CD4-positive, alpha-beta T cell treated with Interleukin-17A for 4 hours (primary cell): ENCODE data around the gene CRADD.

Source experiments
- DNase-seq: peaks from one replicate; pipeline ENCODE4 v3.0.0-alpha.2; 2020; ENCODE audit warnings: mixed read lengths

CRADD gene

DNA sequence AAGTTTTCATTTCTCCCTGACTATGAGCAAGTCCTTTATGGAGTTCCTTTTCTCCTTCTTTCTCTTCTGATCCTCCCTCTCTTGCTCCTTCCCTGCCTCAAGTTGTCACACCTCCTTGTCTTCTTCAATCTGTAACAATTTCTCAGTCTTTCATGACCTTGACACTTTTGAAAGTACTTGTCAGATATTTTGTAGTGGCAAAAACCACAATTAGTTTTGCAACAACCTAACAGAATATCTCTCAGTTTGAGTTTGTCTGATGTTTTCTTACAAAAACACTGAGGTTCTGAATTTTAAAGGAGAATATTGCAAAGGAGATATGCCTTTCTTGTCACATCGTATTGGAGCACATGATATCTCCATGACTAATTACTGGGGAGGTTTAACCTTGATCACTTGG is 4.1 kb upstream of the CRADD start:
- no peak for DNase-seq

DNA sequence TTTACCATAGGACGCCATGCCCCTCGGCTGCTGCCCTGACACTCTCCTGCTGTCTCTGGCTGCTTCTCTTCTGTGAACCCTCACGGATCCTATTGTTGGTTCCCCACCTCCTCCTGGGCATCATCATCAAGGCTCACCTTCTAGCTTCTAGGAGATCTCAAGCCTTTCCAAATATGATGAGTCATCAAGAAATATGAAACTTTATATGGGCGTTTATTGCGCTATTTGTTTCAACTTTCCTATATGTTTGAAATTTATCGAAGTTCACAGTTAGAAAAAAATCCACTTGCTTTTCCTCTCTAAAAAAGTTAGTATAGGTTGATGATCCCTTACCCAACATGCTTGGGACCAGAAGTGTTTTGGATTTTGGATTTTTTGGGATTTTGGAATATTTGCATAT is 2.8 kb upstream of the CRADD start:
- DNase-seq: no peak

DNA sequence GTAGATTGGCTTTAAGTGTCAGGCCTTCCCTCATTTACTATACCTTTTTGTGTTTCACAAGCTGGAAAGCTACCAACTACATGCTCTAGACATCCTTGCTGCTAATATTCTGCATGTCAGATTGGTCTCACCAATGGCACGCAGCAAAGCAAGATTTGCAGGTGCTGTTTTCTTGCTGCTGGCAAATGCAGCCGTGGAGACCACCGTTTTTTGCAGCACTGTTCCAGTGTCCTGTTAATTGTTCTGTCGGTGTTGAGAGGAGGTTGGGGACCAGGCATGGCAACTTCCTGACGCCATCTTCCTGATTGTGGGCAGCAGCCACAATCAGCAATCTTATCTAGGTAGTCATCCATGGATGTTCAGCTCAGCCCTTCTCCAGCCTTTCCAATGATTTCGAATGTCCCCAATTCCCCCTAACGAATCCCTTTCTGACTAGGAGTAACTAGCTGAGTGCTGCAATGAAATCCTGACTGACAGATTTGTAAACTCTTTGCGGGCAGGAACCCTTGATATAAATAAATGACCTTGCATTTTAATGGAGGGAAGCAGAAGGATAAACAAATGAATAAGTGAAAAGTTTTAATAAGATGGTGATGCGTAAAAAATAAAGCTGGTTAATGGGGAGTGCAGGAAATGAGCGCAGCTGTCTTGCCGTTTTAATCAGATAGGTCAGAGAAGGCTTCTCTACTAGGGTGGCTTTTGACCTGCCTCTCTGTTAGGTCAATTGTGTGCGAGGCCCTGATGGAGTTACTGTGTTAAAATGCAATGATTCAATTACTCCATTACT is 574 bp upstream of the CRADD start:
- peak; percentile 7 for DNase-seq

DNA sequence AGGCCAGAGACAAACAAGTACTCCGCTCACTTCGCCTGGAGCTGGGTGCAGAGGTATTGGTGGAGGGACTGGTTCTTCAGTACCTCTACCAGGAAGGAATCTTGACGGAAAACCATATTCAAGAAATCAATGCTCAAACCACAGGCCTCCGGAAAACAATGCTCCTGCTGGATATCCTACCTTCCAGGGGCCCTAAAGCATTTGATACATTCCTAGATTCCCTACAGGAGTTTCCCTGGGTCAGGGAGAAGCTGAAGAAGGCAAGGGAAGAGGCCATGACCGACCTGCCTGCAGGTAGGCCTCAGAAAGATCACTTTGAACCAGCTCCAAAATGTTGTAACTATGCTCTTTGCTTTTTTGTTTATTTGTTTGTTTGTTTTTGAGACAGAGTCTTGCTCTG is 1.6 kb downstream of the CRADD start:
- no peak for DNase-seq

DNA sequence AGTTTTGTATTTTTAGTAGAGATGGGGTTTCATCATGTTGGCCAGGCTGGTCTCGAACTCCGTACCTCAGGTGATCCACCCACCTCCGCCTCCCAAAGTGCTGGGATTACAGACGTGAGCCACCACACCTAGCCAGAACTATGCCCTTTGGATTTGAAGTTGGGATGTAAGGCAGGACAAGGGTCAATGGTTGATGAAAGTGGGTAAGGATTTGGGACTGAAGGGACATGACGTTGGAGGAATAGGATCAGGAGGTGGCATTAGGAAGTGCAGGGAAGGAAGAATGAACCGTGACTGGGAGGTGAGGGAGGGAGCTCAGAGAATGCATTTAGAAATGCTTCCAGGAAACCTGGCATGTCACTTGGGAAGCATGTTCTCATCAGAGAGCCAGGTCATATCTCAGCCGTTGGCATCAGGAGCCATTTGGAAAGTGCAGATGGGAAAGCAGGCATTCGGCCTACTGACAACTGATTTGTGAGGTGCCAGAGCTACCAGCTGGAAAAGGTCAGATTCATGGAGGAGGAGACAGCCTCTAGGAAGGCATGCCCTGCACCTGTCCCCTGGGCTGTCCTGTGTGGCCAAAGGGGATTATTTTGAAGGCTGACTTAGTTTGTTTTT is 2.2 kb downstream of the CRADD start:
- DNase-seq: no peak

DNA sequence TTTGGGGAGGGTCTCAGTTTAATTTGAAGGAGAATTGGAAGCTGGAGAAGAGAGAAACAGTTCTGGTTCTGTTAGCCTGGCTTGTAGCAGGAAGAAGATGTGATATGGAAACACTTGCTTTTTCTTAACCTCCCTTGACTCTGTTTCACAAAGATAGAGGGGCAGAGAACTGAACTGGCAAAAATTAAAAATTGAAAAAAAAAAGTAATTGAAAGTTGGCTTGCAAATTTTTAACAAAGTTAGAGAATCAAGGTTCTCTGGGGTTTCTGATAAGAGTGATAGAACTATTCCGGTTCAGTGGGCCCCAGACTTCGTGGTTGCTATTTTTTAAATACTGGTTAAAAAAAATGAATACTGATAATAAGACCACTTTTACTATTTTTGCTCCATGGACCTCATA is 2.8 kb downstream of the CRADD start:
- DNase-seq: no peak

DNA sequence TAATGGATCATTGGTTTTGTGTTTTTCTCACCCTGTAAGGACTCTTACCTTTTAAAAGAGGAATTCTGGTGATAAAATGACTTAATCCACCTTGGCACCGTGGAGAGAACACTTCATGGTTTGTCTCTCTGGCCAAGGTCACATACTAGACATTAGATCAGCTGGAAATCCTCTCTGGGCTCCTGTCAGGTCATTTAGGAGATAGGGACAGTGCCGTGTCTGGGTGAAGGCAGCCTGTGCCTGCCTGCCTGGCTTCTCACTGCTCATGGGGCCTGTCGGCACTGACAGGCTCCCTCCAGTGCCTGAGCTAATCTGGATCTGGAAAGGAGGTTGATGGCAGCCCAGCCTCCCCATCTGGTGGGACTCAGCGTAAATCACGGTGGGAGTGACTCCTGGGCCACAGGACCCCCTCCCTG is 5.7 kb downstream of the CRADD start:
- no peak for DNase-seq

DNA sequence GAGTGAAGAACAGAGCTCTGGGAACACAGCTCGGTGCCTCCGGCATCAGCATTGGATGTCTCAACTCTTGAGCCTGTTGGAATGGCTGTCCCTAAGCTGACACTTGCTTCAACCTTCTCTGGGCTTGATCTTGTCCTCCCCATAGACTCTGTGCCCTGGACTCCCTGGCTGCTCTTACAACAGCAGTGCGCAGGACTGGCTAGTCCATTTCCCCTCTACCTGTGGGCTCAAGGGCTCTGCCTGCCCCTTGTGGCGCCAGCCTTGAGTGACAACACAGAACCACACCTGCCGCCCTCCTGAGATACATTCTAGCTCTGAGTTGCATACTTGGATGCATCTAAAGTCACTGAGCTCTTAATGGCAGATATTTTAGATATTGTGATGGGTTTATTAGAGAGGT is 6.2 kb downstream of the CRADD start:
- DNase-seq: no peak

DNA sequence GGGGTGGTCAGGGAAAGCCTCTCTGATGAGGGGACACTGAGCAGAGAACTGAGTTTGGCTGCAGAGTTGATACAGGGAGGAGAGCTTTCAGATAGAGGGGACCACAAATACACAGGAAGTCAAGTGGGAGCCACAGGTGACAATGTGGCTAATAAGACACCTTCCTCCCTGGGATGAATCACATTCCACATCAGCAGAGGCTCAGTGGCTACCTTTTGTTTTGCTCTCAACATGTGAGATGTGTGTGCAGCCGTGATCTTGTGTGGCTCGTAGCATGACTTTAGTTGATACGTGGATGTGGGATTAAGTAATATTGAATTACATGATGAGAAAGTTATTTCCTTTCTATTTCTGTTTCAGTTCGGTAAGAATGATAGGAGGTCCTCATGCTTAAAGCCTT is 7.5 kb downstream of the CRADD start:
- DNase-seq: no peak

DNA sequence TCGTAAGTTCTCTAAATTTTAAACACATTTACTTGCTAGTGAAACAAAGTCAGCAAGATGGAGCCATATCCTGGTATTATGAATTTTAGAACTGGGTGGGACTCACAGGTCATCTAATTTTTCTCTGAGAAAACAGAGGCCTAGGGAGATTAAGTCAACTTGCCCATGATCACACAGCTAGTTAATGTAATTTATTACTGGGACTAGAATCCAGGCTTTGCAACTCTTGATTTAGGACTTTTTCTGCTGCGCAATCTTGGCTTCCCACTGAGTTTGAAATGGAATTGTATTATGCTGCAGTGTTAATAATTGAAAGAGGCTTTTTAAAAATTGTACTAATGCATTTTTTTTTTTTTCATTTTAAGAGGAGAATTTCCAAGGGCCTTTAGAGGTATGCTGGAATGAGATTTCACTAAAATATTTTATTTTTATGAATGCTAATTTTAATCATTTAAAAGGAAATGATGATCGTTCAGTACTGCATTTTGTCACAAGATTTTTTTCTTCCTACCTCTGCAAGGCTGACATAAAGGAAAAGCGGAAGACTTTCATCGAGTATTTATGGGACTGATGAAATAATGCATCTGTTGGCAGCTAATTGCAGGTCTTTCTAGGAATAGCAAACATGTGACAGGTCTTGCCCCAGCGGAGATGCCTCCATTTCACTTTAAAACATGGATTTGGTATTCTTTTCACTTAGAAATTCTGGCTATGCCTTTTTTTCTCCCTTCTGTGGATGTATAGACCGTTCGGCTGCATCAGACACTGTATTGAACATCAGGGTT is 9.6 kb downstream of the CRADD start:
- no peak for DNase-seq

DNA sequence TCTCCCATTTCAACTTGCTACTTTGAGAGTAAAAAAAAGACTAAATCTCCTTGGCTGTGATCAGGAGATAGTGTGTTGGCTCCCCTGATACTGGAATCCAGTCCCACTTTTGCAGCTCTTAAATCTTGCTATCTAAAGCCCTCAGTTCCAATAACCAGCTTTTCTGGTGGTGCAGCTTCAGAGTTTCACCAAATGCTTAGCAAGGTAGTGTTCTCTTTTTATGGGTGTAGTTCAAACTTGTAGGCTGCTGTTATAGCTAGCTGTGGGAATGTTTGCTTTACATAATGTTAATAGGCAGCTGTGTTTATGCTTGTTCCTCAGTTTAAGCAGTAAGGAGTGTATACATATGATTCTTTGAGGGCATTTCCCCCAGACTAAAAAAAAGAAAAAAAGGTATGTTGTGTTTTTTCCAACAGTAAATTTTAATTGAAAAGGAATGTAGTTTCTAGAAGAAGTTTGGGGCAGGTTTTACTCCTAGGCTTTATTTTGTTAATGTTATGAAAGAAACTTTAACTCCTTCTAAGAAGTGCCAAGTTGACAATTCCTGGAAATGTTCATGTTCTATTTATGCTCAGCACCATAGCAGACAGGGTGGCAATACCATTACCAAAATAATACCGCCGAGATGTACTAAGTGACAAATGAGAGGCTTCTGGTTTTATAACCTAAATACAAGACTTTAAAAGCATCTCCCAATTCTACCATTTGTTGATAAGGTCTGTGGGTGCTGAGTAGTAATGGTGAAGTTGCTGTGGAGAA is 12.1 kb downstream of the CRADD start:
- DNase-seq: no peak

DNA sequence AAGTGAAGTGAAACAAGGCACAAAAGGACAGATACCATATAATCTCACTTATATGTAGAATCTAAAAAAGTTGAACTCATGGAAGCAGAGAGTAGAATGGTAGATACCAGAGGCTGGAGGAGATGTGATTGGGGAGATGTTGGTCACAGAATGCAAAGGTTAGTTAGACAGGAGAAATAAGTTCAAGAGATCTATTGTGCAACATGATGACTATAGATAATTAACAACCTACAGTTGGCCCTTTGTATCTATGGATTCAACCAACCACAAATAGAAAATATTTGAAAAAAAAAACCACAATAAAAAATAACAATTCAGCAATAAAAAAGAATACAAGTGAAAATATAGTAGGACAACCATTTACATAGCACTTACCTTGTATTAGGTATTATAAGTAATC is 19.3 kb downstream of the CRADD start:
- no peak for DNase-seq

DNA sequence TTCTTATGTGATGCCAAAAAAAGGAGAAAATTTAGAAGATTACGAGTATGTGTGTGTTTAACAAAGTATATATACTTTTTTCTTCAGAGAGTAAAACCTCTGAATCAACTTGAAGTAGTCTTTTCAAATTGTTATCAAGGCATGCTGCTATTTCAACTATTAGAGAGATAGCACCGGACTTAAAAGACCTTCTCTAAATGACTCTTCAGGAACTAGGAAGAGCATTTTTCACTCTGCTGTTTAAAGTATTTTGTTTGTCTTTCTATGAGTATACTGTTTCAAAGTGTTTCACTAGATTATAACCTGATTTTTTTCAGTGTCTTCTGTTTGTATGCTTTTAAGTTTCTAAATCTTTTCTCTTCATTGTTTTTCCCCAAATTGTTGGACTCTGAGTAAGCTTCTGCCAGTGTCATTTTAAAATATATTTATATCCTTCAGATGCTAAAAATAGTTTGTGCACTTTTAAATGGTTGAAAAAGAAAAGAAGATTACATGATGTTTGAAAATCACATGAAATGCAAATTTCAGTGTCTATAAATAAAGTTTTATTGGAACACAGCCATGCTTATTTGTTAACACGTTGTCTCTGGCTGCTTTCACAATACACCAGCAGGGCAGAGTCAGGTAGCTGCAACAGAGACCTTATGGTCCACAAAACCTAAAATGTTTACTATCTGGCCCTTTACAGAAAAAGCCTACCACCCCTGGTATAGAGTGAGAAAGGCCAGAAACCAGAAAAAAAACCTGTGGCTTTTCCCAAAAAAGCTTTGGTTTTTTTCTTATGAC is 21.3 kb downstream of the CRADD start:
- DNase-seq: no peak

DNA sequence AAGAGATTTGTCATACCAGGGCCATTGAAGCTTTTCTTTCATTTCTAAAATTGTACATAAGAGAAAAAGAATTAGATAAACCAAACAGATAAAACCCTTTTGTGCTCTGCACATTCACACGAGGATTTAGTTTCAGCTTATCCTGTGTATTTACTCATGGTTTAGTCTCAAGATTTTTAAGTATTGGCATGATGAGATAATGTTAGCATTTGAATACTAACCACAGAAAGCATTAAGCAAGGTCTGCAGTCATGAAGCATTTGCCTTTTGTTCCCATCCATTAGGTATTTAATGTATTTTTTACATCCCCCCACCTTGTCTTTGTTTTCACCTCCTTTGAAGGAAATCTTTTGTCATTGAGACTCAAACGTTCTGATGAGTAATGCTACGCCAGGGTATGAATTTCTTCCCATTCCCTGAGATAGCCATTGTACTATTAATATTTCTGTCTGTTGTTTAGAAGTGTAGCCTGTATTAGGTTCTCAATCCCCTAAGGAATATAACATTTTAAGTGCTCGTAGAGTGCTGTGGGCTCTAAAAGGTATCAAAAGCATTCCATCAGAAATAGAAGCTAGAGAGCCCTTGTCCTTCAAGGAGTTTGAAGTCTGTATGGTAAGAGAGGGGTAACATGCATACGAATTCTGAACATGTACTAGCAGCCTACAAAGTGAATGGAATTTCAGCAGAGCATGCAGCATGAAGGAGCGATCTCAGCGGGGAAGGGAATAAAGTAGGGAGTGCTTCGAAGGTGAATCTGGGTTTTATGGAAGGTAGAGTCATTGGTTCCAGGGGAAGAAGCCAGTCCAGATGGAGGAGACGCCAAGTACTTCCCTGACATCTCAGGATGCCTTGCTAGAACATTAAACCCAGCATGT is 22.3 kb downstream of the CRADD start:
- DNase-seq: no peak

DNA sequence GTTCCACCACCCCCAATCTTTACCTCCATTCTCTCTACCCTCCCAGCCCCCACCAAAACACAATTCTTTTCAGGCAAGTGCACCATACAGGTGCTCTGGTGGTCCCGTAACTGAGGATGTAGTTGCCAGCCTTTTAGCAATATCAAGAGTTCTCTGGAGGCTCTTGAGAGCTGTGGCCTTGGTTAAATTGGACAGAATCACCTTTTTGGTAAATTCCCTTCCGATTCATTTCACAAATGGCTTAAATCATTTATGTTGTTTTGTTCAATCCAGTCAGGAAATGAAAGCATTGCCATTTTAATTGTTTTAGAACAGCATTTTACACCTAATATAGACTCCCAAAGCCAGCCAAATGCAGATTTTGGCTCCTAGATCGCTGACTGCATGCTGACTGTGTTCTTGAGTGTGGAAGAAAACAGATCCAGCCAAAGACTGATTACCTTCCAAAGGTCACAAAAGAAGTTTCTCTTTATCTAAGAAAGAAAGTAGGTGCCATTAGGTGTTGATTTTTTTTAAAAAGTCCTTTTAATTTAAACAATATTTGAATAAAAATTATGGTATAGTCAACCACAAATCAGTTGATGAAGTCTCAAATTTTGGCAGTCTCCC is 25.6 kb downstream of the CRADD start:
- no peak for DNase-seq

DNA sequence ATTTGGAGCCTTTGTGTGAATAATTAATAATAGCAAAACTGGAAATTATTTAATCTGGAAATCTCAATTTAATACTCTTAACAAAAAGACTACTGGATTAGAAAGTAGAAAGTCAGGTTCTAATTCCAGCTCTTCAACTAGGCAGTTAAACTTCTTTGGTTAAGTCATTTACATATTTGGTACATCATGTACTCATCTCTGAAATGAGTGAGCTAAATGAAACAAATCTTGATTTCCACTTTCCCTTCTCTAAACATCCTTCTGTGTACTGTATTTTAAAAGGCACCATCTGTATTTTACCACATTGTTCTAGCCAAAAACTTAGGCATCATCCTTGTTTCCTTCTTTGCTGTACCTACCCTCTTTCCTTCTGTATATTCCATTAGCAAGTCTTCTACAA is 26.9 kb downstream of the CRADD start:
- DNase-seq: no peak

DNA sequence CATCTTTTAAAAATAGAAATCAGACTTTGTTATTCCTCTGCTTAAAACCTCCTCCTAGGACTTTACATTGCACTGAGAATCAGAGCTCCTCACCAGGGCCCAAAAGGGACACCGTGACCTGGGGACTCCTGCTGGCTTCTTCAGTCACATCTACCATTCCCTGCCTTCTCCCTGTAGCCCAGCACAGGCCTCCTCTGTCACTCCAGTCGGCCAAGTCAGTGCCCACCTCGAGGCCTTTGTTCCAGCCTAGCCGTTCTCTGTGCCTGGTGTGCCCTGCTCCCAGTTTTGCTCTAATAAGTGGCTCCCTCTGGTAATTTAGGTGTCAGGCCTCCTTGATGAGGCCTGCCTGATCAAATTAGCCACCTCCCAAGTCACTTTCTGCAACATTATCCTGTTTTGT is 27.4 kb downstream of the CRADD start:
- DNase-seq: no peak

DNA sequence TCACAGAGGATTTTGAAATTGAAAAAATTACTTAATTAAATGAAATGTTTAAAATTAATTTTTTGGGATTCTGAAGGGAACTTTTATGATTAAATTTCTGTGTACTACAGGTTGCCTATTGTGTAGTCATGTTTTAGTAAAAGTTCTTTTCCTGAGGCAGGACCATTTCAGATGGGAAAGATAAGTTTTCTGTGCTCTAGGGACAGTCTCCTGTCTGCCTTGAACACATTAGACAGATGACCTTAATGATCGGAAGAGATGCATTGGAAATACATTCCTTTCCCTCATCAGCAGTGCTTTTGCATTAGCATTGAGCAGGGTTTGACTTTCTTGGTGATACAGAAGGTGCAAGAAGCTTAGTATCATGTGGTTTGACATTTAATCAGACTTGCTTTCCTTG is 28.1 kb downstream of the CRADD start:
- DNase-seq: no peak

DNA sequence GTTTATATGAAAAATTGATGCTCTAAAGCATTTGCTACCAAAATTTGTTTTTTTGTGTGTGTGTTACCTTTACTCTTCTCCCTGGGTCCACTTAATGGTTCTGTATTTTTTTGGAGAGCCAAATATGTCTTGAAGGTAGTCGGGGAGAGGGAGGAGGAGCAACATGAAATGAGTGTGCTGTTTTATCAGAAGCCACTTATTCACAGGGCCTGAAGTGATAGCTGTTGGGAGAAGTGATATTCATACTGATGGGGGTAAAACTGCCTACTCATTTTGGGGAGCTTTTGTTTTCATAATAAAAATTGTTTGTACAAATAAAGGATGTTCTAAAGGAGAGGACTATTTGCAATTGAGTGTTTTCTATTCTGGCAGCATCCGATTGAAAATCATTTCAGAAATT is 29.2 kb downstream of the CRADD start:
- DNase-seq: no peak

DNA sequence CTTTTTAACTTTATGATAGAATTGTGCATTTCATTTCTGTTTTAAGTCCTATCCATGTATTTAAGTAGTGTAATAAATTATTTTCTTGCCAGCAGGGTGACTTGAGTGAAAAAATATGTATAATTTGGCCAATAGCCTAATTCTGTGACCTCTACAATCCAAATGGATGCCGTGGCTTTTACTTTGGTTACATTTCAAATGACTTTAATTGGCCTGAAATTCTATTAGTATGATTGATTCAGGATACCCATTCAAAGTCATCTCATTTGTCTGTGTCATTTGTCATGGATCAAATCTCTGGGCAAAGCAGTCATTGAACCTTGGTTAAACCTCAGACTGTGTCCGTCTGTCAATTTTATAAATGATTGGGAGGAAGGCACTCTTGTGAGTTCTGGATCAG is 29.6 kb downstream of the CRADD start:
- no peak for DNase-seq

DNA sequence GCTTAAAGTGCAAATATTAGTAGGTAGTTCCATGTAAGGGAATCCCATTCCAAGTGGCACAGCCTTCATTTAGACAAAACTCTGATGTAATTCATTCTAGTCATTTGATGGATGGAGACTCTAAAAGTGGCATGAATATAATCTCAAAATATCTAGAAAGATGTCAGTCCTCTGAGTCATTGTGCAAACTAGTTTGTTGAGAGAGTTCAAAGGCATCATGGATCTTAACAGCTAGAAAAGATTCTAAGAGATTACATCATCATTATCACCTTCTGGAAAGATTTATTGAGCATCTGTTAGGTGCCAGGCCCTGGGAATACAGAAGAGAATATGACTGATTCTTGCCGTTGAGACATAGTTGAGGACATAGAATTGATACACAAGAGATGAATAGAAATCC is 30.7 kb downstream of the CRADD start:
- DNase-seq: no peak
